Fibroblast of the aortic adventitia (primary cell): ENCODE measurements around the gene LAPTM5. TPM values are rescaled to one million over a fixed set of nuclear protein-coding genes. Genes with fewer than 3 reads are reported as not detected.

Experiments
- DNase-seq: peaks from one replicate; pipeline ENCODE4 v3.0.0-alpha.2; 2010; ENCODE audit warnings: low read depth
- H3K4me3 ChIP-seq: 2 replicates; pipeline ENCODE4 v1.5.1; 2011; ENCODE audit warnings: low read depth, mild to moderate bottlenecking, control low read depth, low read length, moderate library complexity
- total RNA-seq: library from RNA; depleted of rRNA; stranded (reverse); fragments of >200 nt; gene quantifications from 2 replicates; pipeline ENCODE4 v1.2.3, GENCODE V29; 2012; ENCODE audit warnings: low replicate concordance
- TF ChIP-seq, protein P1 (sequence below): IDR thresholded peaks from 2 replicates; pipeline ENCODE4 v1.5.1; 2011; ENCODE audit warnings: mild to moderate bottlenecking, low read length, control low read depth, inconsistent platforms; ENCODE audit not compliant: insufficient read depth

The LAPTM5 gene
- total RNA-seq, 1 donor, result 0.18 TPM

DNA sequence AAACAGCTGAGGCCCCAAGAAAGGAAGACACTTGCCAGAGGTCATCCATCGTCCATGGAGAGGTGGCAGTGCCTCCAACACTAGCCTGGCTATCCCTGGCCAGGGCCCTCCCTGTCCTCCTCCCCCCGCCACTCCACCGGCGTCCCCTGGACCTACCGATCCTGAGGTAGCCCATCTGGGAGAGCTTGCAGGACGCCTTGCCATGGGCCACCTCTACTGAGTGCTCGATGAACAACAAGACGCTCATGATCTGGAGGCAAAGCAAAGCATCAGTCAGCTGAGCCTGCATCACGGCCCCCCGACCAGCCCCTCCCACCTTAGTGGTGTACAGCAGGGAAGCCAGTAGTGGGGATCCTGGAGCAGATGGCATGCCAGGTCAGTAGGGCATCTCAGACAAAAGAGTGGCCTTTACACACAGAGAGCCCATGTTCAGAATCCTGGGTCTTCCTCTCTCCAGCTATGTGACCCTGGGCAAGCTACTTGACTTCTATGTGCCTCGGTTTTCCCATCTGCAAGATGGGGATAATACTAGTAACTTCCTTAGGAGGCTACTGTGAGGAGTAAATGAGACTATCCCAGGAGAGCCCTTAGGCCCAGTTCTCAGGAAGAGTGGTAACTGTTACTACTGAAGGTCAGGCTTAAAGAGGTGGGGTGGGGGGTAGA lies 15.1 kb downstream of the LAPTM5 start:
- no peak for DNase-seq
- no peak overlapping the region for H3K4me3 ChIP-seq
- TF ChIP-seq, protein P1, sequence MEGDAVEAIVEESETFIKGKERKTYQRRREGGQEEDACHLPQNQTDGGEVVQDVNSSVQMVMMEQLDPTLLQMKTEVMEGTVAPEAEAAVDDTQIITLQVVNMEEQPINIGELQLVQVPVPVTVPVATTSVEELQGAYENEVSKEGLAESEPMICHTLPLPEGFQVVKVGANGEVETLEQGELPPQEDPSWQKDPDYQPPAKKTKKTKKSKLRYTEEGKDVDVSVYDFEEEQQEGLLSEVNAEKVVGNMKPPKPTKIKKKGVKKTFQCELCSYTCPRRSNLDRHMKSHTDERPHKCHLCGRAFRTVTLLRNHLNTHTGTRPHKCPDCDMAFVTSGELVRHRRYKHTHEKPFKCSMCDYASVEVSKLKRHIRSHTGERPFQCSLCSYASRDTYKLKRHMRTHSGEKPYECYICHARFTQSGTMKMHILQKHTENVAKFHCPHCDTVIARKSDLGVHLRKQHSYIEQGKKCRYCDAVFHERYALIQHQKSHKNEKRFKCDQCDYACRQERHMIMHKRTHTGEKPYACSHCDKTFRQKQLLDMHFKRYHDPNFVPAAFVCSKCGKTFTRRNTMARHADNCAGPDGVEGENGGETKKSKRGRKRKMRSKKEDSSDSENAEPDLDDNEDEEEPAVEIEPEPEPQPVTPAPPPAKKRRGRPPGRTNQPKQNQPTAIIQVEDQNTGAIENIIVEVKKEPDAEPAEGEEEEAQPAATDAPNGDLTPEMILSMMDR, result no peak

DNA sequence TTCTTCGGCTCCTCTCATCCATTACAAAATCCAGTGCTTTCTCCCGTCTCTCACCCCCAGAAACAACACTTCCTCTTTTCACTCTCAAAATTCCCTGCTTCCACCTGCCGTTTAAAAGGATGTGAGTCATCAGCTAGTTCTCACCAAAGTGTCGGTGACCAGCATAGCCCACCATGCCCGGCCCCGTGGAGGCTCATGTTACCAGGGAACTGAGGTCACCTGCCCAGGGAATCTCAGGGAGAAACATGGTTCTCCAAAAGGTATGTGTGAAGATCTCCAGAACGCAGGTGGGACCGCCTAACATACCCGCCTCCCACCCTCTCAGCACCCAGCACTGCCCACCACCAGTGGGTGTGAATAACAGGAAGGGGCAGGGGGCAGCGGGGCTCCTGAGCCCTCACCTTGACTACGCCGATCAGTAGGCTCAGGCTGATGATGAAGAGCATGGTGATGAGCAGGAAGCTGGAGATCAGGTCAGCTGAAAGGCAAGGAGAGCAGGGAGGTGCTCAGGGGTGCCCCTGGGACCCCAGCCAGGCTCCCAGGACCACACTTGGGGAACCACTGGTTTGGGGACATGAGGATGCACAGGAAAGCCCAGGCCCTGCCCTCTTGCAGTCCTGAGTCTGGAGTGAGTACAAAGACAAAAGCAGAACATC lies 16.2 kb downstream of the LAPTM5 start:
- TF ChIP-seq, protein P1, result no peak
- H3K4me3 ChIP-seq, result no peak overlapping the region
- DNase-seq, result no peak

DNA sequence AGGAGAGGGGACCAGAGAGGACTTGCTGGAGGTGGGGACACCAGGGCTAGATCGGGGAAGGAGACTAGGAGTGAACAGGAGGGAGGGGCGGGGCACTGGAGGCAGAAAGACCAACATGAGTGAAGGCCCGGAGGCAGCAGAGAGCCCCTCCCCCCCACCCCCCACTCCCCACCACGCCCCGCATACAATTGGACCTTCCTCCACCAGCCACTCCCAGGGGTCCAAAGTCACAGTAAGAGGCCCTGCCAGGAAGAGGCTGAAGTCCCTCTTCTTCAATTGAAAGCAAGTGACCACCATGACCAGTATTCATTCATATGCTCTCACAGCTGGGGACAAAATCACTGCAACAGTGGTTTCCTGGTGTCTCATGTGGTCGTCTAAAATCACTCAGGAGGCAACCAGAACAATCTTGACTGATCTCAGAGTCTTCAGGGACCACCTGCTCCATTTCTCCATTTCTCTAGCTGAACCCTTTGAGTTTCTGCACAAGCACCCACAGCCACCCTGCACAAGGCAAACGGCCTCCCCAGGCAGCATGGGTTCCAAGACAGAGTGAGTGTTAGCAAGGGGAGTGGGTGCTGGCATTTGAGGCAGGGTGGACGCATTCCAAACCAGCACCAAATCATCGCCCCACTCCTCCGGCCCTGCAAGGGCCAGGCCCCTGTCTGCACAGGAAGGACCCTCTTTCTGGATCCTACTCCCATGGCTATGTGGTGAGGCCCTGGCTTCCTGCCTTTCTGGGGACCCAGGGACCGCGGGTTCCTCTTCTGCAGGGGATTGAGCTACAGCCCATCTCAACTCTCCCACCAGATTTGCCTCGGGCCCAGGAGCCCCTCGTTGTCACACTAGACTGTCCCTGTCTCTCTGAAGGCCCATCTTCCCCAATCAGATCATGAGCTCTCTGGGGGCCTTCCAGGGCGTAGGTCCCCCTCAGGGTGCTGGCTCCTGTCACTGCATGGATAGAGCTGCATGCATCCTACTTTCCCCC lies 17.0 kb downstream of the LAPTM5 start:
- DNase-seq, result no peak
- no peak overlapping the region for H3K4me3 ChIP-seq
- TF ChIP-seq, protein P1, result no peak

DNA sequence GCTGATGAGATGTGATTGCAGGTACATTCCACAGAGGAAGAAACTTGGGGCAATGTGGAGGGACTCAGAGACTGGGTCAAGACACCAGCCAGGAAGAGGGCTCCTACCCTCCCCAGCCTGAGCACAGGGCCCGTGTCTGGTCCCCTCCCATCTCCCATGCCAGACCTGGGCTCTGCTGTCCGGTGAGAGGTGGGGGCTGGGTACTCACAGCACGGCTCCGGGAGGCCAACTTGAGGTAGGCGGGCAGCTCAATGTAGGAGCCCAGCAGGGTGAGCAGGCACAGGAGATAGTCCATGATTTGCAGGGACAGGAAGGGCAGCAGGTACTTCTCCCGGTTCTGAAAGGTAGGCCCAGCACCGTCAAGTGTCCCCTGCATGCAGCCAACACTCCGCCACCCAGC lies 18.0 kb downstream of the LAPTM5 start:
- no peak for DNase-seq
- TF ChIP-seq, protein P1, result no peak

DNA sequence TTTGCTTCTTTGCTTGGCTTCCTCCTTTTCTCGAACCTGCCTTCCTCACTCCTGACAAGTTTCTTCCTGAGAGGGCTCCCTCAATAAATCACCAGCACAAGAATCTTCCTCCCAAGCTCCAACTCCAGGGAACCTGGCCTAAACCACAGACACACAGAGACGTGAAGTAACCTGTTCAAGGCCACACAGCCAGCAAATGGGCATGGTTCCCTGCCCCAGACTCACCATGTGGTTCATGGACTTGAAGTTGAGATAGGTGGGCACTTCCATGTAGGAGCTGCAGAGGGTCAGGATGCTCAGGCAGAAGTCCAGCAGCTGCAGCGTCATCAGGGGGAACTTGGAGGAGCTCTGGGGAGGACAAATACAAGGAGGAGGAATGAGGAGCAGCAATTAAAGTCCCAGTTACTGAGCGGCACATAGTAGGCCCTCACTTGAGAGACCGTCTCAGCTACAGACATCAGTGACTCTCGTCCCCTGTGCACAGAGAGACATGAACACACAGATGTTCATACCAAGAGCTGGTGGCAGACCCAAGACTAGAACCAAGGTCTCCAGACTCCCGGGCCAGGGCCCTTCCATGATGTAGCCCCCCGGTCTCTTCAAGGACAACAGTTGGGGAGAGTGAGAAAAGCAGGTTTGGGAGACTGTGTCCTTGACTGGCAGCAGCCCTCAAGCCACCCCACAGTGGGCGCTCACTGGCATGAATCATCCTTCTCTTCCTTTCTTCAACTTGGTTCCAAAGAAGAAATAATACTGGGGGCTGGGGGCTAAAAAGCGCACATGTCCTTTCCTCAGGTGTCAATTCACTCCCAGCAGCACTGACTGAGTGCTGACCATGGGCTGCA lies 18.6 kb downstream of the LAPTM5 start:
- no peak overlapping the region for H3K4me3 ChIP-seq
- no peak for DNase-seq
- TF ChIP-seq, protein P1, result no peak

More for the DNA sequence above, 18.0 kb downstream of the LAPTM5 start:
- no peak overlapping the region for H3K4me3 ChIP-seq
